Vagina (tissue), 2 donors: ENCODE measurements around the gene LZTS2.

ENCODE experiments used
- CTCF ChIP-seq, 3 experiments: fragments of 450-650 bp in 2 of 3; fragments of 200-600 bp in 1 of 3; sonication (generic) in 1 of 3; IDR thresholded peaks; one replicate each; pipeline ENCODE4 v1.5.1; 2017 to 2019; ENCODE audit warnings: antibody characterized with exemption in 3 of 3, mild to moderate bottlenecking in 2 of 3, moderate library complexity in 2 of 3
- POLR2A ChIP-seq, 2 donors: fragments of 450-650 bp; IDR thresholded peaks; one replicate each; pipeline ENCODE4 v1.6.1; 2017; ENCODE audit warnings: antibody characterized with exemption in 2 of 2, mild to moderate bottlenecking in 2 of 2, moderate library complexity in 2 of 2

DNA sequence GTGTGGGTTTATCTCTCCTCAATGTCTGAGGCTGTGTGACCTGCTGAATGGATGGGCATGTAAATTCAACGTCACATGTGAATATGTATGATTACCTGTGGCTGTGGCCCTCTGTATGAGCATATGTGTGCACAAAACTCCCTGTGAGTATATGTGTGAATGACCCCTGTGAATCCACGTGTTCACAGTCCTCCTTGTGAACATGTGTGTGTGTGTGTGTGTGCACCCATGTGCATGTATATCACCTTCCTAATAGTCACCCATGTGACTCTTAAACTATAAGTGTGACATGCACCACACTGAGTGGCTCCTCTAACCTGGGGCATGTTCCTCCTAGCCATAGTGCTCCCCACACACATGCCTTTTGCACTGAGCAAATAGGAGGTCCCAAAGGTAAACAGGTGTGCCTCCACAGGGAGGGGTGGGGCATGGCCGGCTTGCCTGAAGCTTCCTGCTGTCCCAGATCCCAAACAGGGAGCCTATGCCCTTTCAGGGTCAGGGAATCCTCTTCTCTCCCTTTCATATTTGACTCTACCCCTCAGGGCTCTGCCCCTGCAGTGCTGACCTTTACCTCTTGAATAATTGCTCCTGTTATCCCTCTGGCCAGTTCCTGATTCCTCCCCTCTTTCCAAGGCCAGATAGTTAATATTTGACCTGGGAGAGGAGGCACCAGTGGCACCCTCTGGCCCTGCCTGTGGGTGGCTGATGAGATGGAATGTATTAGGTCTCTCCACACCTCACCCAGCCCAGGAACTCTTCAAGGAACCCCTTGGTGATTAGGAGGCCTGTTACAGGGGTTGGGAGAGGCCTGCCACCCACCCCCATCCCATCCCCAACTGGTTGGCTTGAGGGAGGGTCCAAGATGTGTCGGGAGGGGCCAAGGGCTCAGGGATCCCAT, 28.4 kb upstream of the LZTS2 start:
- TF ChIP-seq CTCF (IDR thresholded peaks at IDR 0.05) (no peak), POLR2A (IDR thresholded peaks at IDR 0.05) (no peak)
